GM12878 (cell line): Measurements from ENCODE around the gene ZNF416. TPM values are rescaled to one million over a fixed set of nuclear protein-coding genes. Genes with fewer than 3 reads are reported as not detected.
A peak's percentile ranks its signal among the peaks of the same experiment; 100 is the strongest.

Experiments used
- ATAC-seq: fragments of 200-7000 bp; cut with Tn5 transposase; 3 replicates; pipeline ENCODE4 v1.9.1; 2020; ENCODE audit warnings: mild to moderate bottlenecking, moderate library complexity
- BruUV-seq: library from RNA; stranded (reverse); fragments of 400-500 nt; replicated peaks from 2 replicates; lab custom pipeline; 2021; lab: Mats Ljungman, UMichigan
- CTCF ChIA-PET: fragments of 300-600 bp; sonication (Branson Sonifier 250); formaldehyde crosslinking; extraction: SDS; loops from one replicate; lab custom pipeline; 2021; ENCODE audit warnings: inconsistent platforms; lab: Yijun Ruan, JAX
- POLR2A ChIA-PET: fragments of 350-600 bp; formaldehyde crosslinking; extraction: SDS; loops from one replicate; lab custom pipeline; 2021; ENCODE audit warnings: inconsistent platforms; lab: Charles Lee
- RAD21 ChIA-PET: fragments of 300-600 bp; sonication (Branson Sonifier 250); formaldehyde crosslinking; loops from one replicate; lab custom pipeline; 2023; ENCODE audit warnings: antibody characterized with exemption; ENCODE audit not compliant: unreplicated experiment; lab: Charles Lee
- SMC1A ChIA-PET: fragments of 300-600 bp; sonication (Branson Sonifier 250); formaldehyde crosslinking; loops from one replicate; lab custom pipeline; 2023; ENCODE audit not compliant: unreplicated experiment, uncharacterized antibody; lab: Charles Lee
- DNase-seq: peaks from one replicate; pipeline ENCODE4 v3.0.0-alpha.2; 2011; ENCODE audit warnings: low read depth, low spot score
- FAIRE-seq: peaks from 3 replicates; lab custom pipeline; 2011; peaks lifted over from hg19 to GRCh38; lab: Jason Lieb, UNC
- H2AFZ ChIP-seq: 2 replicates; pipeline ENCODE4 v1.6.0; 2011; ENCODE audit warnings: low read depth, low read length, control low read depth; ENCODE audit not compliant: control insufficient read depth
- H3K27ac ChIP-seq: 2 replicates; pipeline ENCODE4 v1.5.1; 2011; ENCODE audit warnings: control low read depth; ENCODE audit not compliant: control insufficient read depth, insufficient read depth
- H3K27me3 ChIP-seq, 2 experiments: replicated peaks in 1 of 2; 2 replicates each; pipeline versions ENCODE4 v1.6.0 to v1.6.1; 2011; ENCODE audit warnings: low read length in 1 of 2; ENCODE audit not compliant: control insufficient read depth in 2 of 2, insufficient read depth in 2 of 2
- H3K36me3 ChIP-seq, 2 experiments: 2 replicates each; pipeline ENCODE4 v1.5.1; 2011; ENCODE audit warnings: low read length in 1 of 2; ENCODE audit not compliant: control insufficient read depth in 2 of 2, insufficient read depth in 2 of 2
- H3K4me1 ChIP-seq: 2 replicates; pipeline ENCODE4 v1.6.1; 2011; ENCODE audit warnings: mild to moderate bottlenecking, low read length, moderate library complexity, mixed read lengths; ENCODE audit not compliant: control insufficient read depth, insufficient read depth
- H3K4me2 ChIP-seq: 2 replicates; pipeline ENCODE4 v1.6.0; 2011; ENCODE audit warnings: control low read depth; ENCODE audit not compliant: control insufficient read depth, insufficient read depth
- H3K4me3 ChIP-seq: fragments of 200-600 bp; sonication (generic); 2 replicates; pipeline ENCODE4 v1.5.1; 2016
- H3K79me2 ChIP-seq: 2 replicates; pipeline ENCODE4 v1.6.0; 2011; ENCODE audit warnings: low read length; ENCODE audit not compliant: control insufficient read depth, insufficient read depth
- H3K9ac ChIP-seq: 2 replicates; pipeline ENCODE4 v1.8.0; 2011; ENCODE audit warnings: low read length, control low read depth, mixed read lengths; ENCODE audit not compliant: control insufficient read depth, insufficient read depth
- H3K9me3 ChIP-seq: replicated peaks from 3 replicates; pipeline ENCODE4 v1.5.1; 2011; ENCODE audit warnings: mild to moderate bottlenecking, low read length; ENCODE audit not compliant: control insufficient read depth, insufficient read depth
- H4K20me1 ChIP-seq: 2 replicates; pipeline ENCODE4 v1.6.0; 2011; ENCODE audit not compliant: control insufficient read depth, insufficient read depth
- BACH1 ChIP-seq: fragments of 450-650 bp; IDR thresholded peaks from 2 replicates; pipeline ENCODE4 v1.6.1; 2017; ENCODE audit warnings: mild to moderate bottlenecking, borderline replicate concordance
- BCL3 ChIP-seq: IDR thresholded peaks from 2 replicates; pipeline ENCODE4 v1.6.1; 2011; ENCODE audit warnings: borderline replicate concordance, low read depth, mild to moderate bottlenecking, moderate library complexity, low read length; ENCODE audit not compliant: insufficient read depth, poor library complexity, severe bottlenecking
- BCLAF1 ChIP-seq: fragments of 450-650 bp; IDR thresholded peaks from 2 replicates; pipeline ENCODE4 v1.6.1; 2017; ENCODE audit warnings: antibody characterized with exemption, mild to moderate bottlenecking, moderate library complexity
- IKZF1 ChIP-seq: fragments of 450-650 bp; conservative IDR thresholded peaks from 2 replicates; pipeline ENCODE4 v1.6.1; 2017; ENCODE audit warnings: antibody characterized with exemption, mild to moderate bottlenecking
- IRF4 ChIP-seq: IDR thresholded peaks from 2 replicates; pipeline ENCODE4 v1.6.1; 2011; ENCODE audit warnings: low read depth, low read length
- KLF5 ChIP-seq: fragments of 450-650 bp; IDR thresholded peaks from 2 replicates; pipeline ENCODE4 v1.6.1; 2014; ENCODE audit warnings: mild to moderate bottlenecking; ENCODE audit not compliant: partially characterized antibody
- NFIC ChIP-seq: IDR thresholded peaks from 2 replicates; pipeline ENCODE4 v1.6.1; 2012; ENCODE audit warnings: low read depth, mild to moderate bottlenecking, inconsistent platforms, low read length, moderate library complexity
- RAD21 ChIP-seq: IDR thresholded peaks from 2 replicates; pipeline ENCODE4 v1.6.1; 2011; ENCODE audit warnings: mild to moderate bottlenecking, low read depth, low read length, moderate library complexity; ENCODE audit not compliant: insufficient read depth
- RAD51 ChIP-seq: fragments of 450-650 bp; IDR thresholded peaks from 2 replicates; pipeline ENCODE4 v1.6.1; 2016; ENCODE audit warnings: moderate library complexity, mild to moderate bottlenecking, inconsistent platforms
- REST ChIP-seq: IDR thresholded peaks from 2 replicates; pipeline ENCODE4 v1.6.1; 2012; ENCODE audit warnings: mild to moderate bottlenecking, low read depth, low read length
- SP1 ChIP-seq: IDR thresholded peaks from one replicate; pipeline ENCODE4 v1.6.1; 2011; ENCODE audit warnings: low read depth, low read length
- SREBF2 ChIP-seq: IDR thresholded peaks from 2 replicates; pipeline ENCODE4 v1.6.1; 2012; ENCODE audit warnings: mild to moderate bottlenecking, low read length
- ZBTB33 ChIP-seq: fragments of 450-650 bp; IDR thresholded peaks from 2 replicates; pipeline ENCODE4 v1.6.1; 2017; ENCODE audit warnings: mild to moderate bottlenecking
- ZNF622 ChIP-seq: fragments of 450-650 bp; IDR thresholded peaks from 2 replicates; pipeline ENCODE4 v1.6.1; 2017; ENCODE audit warnings: mild to moderate bottlenecking, inconsistent platforms
- WGBS: methylation state at CpG from one replicate; pipeline ENCODE4 v1.1.6; 2016; ENCODE audit warnings: low lambda C conversion rate; ENCODE audit not compliant: insufficient replicate concordance, insufficient coverage; ENCODE audit errors: missing lambda C conversion rate; 5-methylcytosine and 5-hydroxymethylcytosine counted together
- in situ Hi-C: fragments of 300-500 bp; cut with MboI; formaldehyde crosslinking; loops from 9 replicates; pipeline ENCODE4 v1.14.3; 2018; ENCODE audit warnings: mixed read lengths
- intact Hi-C: fragments of 100-400 bp; cut with micrococcal nuclease; formaldehyde crosslinking; loops from one replicate; pipeline ENCODE4 v1.14.2; 2022; ENCODE audit not compliant: unreplicated experiment
- polyA plus RNA-seq, 11 experiments: library from polyadenylated mRNA; depleted of rRNA in 4 of 11; unstranded in 6 of 11; stranded (reverse) in 5 of 11; fragments of >200 nt; fragmentation: Nextera tagmentation in 4 of 11; fragmentation: Illumina TruSeq in 1 of 11; extraction: Ambion mirVana in 4 of 11; extraction: Trizol in 1 of 11; gene quantifications; 1 replicate in 1 of 11; 2 replicates in 10 of 11; pipeline versions ENCODE4 v1.2.1 to v1.2.3, GENCODE V29; 2011 to 2016; ENCODE audit warnings: inconsistent platforms in 2 of 11, missing spikeins in 2 of 11, low read depth in 1 of 11
- total RNA-seq, 4 experiments: library from RNA; depleted of rRNA in 3 of 4; stranded (reverse); fragments of >200 nt in 3 of 4; fragmentation: Illumina TruSeq in 1 of 4; extraction: Trizol in 1 of 4; gene quantifications; 2 replicates each; pipeline versions ENCODE4 v1.2.1 to v1.2.3, GENCODE V29; 2013 to 2021

Gene ZNF416
- total and polyA plus RNA-seq, 10 of the 15 experiments (the other 5 are each of a cell fraction or from before 2014, with no cell fraction given), result 1.2 to 5.4 (median 4.7) TPM

- in situ Hi-C loops (no loop called here), intact Hi-C loops (no loop called here)
- Histone ChIP-seq H3K9me3 (peaks cover 36% of the 10 kb centered on the region), H3K27me3 (no peaks in the 10 kb centered on the region), H3K79me2 (peaks cover 3% of the 10 kb centered on the region), H3K36me3 (no peaks in the 10 kb centered on the region), H2AFZ (peak overlapping the region; percentile 90), H4K20me1 (no peaks in the 10 kb centered on the region), H3K4me3 (0 out of 2 replicates have a peak overlapping the region, but pooled peaks have one; percentile 77), H3K27ac (no peak overlapping the region), H3K4me1 (peaks cover 6% of the 10 kb centered on the region; the same call in 1 of the 2 replicates), H3K4me2 (peak overlapping the region; percentile 92), H3K9ac (no peak overlapping the region)
- FAIRE-seq (no peak), DNase-seq (no peak), ATAC-seq (no peak)
- POLR2A ChIA-PET, result no interaction called here
- 94% methylated on average over 12 of the region's 21 CpGs for WGBS
- SMC1A ChIA-PET, result no interaction called here
- BruUV-seq, result no TSS peak
- CTCF ChIA-PET, result no interaction called here
- TF ChIP-seq IKZF1 (no peak), BCL3 (no peak), NFIC (no peak), BACH1 (no peak), RAD21 (no peak), BCLAF1 (no peak), ZBTB33 (no peak), SP1 (no peak), SREBF2 (no peak), REST (no peak), IRF4 (no peak), RAD51 (no peak), KLF5 (no peak), ZNF622 (no peak)
- RAD21 ChIA-PET, result no interaction called here
Measured at GRCh38 chr19:57583104-57583520, 4.4 kb upstream of the ZNF416 start.
